ENCODE measurements around the gene ROCK1. TPM values are rescaled to one million over a fixed set of nuclear protein-coding genes. Genes with fewer than 3 reads are reported as not detected.

ROCK1 gene
- total RNA-seq, 1 donor from 2014 or later: 34.9 TPM

GRCh38 chr18:21063011-21063410, 48.6 kb downstream of the ROCK1 start:
- H3K27me3 ChIP-seq (ENCODE audit: low read depth): no peaks in the 10 kb centered on the region

GRCh38 chr18:21057112-21057511, 54.5 kb downstream of the ROCK1 start:
- no peaks in the 10 kb centered on the region for H3K27me3 ChIP-seq (ENCODE audit: low read depth)
- TF ChIP-seq CTCF (IDR thresholded peaks at IDR 0.05; ENCODE audit: borderline replicate concordance): no peak
- H3K27ac ChIP-seq (replicated peaks): no peak overlapping the region
- intact Hi-C loops (cut with micrococcal nuclease): loop anchor here (10.0 kb wide), 1 partner anchor 48 kb away; no protein-coding TSS in a partner anchor
- no peak overlapping the region for H3K4me3 ChIP-seq
- H3K36me3 ChIP-seq: no peaks in the 10 kb centered on the region
- no peak for DNase-seq
- no peaks in the 10 kb centered on the region for H3K9me3 ChIP-seq (replicated peaks)
- peaks cover 21% of the 10 kb centered on the region for H3K4me1 ChIP-seq

More at GRCh38 chr18:21063011-21063410, 48.6 kb downstream of the ROCK1 start:
- Histone ChIP-seq H3K27ac (replicated peaks) (no peak overlapping the region), H3K9me3 (replicated peaks) (no peaks in the 10 kb centered on the region), H3K4me3 (no peak overlapping the region), H3K36me3 (no peaks in the 10 kb centered on the region), H3K4me1 (peaks cover 7% of the 10 kb centered on the region)
- no peak for DNase-seq
- intact Hi-C loops (cut with micrococcal nuclease): loop anchor here (10.0 kb wide), 1 partner anchor 48 kb away; no protein-coding TSS in a partner anchor
- no peak for TF ChIP-seq CTCF (IDR thresholded peaks at IDR 0.05; ENCODE audit: borderline replicate concordance)

- DNase-seq: no peak
- intact Hi-C loops (cut with micrococcal nuclease): loop anchor here (10.0 kb wide), 1 partner anchor 48 kb away; no protein-coding TSS in a partner anchor
- Histone ChIP-seq H3K27me3 (ENCODE audit: low read depth) (no peaks in the 10 kb centered on the region), H3K4me1 (peaks cover 27% of the 10 kb centered on the region), H3K9me3 (replicated peaks) (no peaks in the 10 kb centered on the region), H3K27ac (replicated peaks) (no peak overlapping the region), H3K36me3 (no peaks in the 10 kb centered on the region), H3K4me3 (no peak overlapping the region)
- TF ChIP-seq CTCF (IDR thresholded peaks at IDR 0.05; ENCODE audit: borderline replicate concordance): no peak
These were observed 55.1 kb downstream of the ROCK1 start for GRCh38 chr18:21056545-21056944.

- Histone ChIP-seq H3K9me3 (replicated peaks) (no peaks in the 10 kb centered on the region), H3K36me3 (no peaks in the 10 kb centered on the region), H3K27me3 (ENCODE audit: low read depth) (no peaks in the 10 kb centered on the region), H3K4me3 (no peak overlapping the region), H3K4me1 (peaks cover 49% of the 10 kb centered on the region), H3K27ac (replicated peaks) (no peak overlapping the region)
- no peak for TF ChIP-seq CTCF (IDR thresholded peaks at IDR 0.05; ENCODE audit: borderline replicate concordance)
- intact Hi-C loops (cut with micrococcal nuclease): loop anchor here (10.0 kb wide), 1 partner anchor 50 kb away; no protein-coding TSS in a partner anchor
- no peak for DNase-seq
These were observed 57.3 kb downstream of the ROCK1 start for GRCh38 chr18:21054252-21054821.

GRCh38 chr18:21053127-21053526, 58.5 kb downstream of the ROCK1 start:
- H3K4me3 ChIP-seq: no peak overlapping the region
- no peaks in the 10 kb centered on the region for H3K27me3 ChIP-seq (ENCODE audit: low read depth)
- intact Hi-C loops (cut with micrococcal nuclease): loop anchor here (10.0 kb wide), 1 partner anchor 52 kb away; no protein-coding TSS in a partner anchor
- no peak overlapping the region for H3K27ac ChIP-seq (replicated peaks)
- peaks cover 9% of the 10 kb centered on the region for H3K36me3 ChIP-seq
- H3K9me3 ChIP-seq (replicated peaks): no peaks in the 10 kb centered on the region
- H3K4me1 ChIP-seq: peaks cover 56% of the 10 kb centered on the region
- no peak for TF ChIP-seq CTCF (IDR thresholded peaks at IDR 0.05; ENCODE audit: borderline replicate concordance)
- DNase-seq: no peak
